HL-60 (cell line): ENCODE results near the gene ADCYAP1R1.

Experiments
- DNase-seq, 2 experiments: peaks; one replicate each; pipeline ENCODE4 v3.0.0-alpha.2; 2010 to 2020; ENCODE audit warnings: low read depth in 1 of 2, low spot score in 1 of 2
- H3K27ac ChIP-seq: fragments of 250-450 bp; sonication (Bioruptor Pico); replicated peaks from 2 replicates; pipeline ENCODE4 v1.5.1; 2020; ENCODE audit warnings: mild to moderate bottlenecking, moderate library complexity
- H3K27me3 ChIP-seq: fragments of 250-450 bp; sonication (Bioruptor Pico); 2 replicates; pipeline ENCODE4 v1.5.1; 2021; ENCODE audit warnings: mild to moderate bottlenecking, moderate library complexity; ENCODE audit not compliant: insufficient read depth, poor library complexity, severe bottlenecking
- H3K4me3 ChIP-seq: replicated peaks from 2 replicates; pipeline ENCODE4 v1.5.1; 2011; ENCODE audit warnings: mild to moderate bottlenecking, control low read depth, low read length; ENCODE audit not compliant: insufficient read depth
- GABPA ChIP-seq: IDR thresholded peaks from 2 replicates; pipeline ENCODE4 v1.6.1; 2012; ENCODE audit warnings: low read depth
- POLR2AphosphoS5 ChIP-seq: IDR thresholded peaks from 2 replicates; pipeline ENCODE4 v1.6.1; 2012; ENCODE audit warnings: low read depth
- SPI1 ChIP-seq: IDR thresholded peaks from 2 replicates; pipeline ENCODE4 v1.6.1; 2012; ENCODE audit warnings: low read depth, mild to moderate bottlenecking, borderline replicate concordance
- TF ChIP-seq, protein P1 (sequence below): IDR thresholded peaks from 2 replicates; pipeline ENCODE4 v1.6.1; 2012; ENCODE audit warnings: low read depth; ENCODE audit not compliant: insufficient replicate concordance
- TF ChIP-seq, protein P2 (sequence below): IDR thresholded peaks from one replicate; pipeline ENCODE4 v1.5.1; 2011; ENCODE audit warnings: low read length, control low read depth, inconsistent platforms; ENCODE audit not compliant: insufficient read depth

ADCYAP1R1 gene

DNA sequence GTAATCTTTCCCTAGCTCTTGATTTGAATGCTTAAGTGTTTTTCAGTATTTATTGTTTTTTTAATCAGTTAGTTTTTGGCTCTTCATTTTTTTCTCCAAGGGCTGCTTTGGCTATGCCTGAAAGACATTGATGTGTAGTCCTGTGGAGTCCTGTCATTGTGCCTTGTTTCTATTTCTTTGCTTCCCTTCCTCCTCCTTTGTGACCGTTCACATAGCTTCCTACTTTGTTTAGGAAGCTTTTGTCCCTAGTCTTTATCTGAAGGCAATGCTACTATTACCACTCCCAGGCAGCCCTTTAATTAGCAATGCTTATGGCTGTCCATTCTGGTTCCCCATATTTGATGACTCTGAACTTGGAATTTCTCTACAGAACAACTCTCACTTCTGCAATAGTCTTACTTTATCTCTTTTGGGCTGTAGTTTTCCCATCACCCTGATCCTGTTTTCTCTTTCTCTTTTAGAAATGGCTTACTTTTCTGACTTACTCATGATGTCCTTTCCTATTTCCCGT, 39.9 kb downstream of the ADCYAP1R1 start:
- TF ChIP-seq POLR2AphosphoS5 (no peak), GABPA (no peak), SPI1 (no peak)
- TF ChIP-seq, protein P1, sequence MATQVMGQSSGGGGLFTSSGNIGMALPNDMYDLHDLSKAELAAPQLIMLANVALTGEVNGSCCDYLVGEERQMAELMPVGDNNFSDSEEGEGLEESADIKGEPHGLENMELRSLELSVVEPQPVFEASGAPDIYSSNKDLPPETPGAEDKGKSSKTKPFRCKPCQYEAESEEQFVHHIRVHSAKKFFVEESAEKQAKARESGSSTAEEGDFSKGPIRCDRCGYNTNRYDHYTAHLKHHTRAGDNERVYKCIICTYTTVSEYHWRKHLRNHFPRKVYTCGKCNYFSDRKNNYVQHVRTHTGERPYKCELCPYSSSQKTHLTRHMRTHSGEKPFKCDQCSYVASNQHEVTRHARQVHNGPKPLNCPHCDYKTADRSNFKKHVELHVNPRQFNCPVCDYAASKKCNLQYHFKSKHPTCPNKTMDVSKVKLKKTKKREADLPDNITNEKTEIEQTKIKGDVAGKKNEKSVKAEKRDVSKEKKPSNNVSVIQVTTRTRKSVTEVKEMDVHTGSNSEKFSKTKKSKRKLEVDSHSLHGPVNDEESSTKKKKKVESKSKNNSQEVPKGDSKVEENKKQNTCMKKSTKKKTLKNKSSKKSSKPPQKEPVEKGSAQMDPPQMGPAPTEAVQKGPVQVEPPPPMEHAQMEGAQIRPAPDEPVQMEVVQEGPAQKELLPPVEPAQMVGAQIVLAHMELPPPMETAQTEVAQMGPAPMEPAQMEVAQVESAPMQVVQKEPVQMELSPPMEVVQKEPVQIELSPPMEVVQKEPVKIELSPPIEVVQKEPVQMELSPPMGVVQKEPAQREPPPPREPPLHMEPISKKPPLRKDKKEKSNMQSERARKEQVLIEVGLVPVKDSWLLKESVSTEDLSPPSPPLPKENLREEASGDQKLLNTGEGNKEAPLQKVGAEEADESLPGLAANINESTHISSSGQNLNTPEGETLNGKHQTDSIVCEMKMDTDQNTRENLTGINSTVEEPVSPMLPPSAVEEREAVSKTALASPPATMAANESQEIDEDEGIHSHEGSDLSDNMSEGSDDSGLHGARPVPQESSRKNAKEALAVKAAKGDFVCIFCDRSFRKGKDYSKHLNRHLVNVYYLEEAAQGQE = no peak
- TF ChIP-seq, protein P2, sequence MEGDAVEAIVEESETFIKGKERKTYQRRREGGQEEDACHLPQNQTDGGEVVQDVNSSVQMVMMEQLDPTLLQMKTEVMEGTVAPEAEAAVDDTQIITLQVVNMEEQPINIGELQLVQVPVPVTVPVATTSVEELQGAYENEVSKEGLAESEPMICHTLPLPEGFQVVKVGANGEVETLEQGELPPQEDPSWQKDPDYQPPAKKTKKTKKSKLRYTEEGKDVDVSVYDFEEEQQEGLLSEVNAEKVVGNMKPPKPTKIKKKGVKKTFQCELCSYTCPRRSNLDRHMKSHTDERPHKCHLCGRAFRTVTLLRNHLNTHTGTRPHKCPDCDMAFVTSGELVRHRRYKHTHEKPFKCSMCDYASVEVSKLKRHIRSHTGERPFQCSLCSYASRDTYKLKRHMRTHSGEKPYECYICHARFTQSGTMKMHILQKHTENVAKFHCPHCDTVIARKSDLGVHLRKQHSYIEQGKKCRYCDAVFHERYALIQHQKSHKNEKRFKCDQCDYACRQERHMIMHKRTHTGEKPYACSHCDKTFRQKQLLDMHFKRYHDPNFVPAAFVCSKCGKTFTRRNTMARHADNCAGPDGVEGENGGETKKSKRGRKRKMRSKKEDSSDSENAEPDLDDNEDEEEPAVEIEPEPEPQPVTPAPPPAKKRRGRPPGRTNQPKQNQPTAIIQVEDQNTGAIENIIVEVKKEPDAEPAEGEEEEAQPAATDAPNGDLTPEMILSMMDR = no peak

DNA sequence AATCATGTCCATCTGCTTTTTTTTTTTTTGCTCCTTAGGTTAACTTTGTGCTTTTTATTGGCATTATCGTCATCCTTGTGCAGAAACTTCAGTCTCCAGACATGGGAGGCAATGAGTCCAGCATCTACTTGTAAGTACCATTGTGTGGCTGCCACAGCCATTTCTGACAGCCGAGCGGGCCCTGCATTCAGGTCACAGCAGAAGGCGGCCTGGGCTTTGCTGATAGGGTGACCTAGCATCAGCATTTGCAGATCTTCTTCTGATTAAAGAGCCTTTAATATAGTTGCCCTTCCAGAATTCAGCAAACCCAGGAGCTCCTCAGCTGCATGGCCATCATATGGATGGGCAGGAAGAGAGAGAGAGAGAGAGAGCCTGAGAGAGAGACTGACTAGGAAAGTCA, 40.5 kb downstream of the ADCYAP1R1 start:
- H3K4me3 ChIP-seq = no peak overlapping the region
- TF ChIP-seq GABPA (no peak), POLR2AphosphoS5 (no peak)
- TF ChIP-seq, protein P2 = no peak
- TF ChIP-seq, protein P1 = no peak
- no peak for DNase-seq
- peaks cover 4% of the 10 kb centered on the region for H3K27me3 ChIP-seq
- H3K27ac ChIP-seq = no peak overlapping the region

More for the DNA sequence above, 39.9 kb downstream of the ADCYAP1R1 start:
- Histone ChIP-seq H3K4me3 (no peak overlapping the region), H3K27ac (no peak overlapping the region), H3K27me3 (peaks cover 4% of the 10 kb centered on the region)
- no peak for DNase-seq

DNA sequence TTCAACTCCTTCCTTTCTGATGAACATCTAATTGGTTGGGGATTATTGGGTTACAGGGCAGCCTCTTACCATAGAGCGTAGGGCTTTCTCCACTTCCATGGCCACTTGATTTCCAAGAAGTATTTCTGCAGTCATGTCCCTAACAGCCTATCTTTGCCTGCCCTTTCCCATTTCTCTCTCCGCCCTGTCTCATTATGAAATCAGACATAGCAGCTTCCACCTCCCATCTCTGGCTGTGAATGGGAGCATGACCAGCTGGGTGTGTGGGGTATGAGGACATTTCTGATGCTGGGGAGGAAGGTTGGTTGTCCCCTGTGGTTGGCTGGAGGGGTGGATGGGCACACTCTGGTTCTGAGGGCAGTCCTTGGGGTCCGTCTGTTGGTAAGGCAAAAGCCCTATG, 41.2 kb downstream of the ADCYAP1R1 start:
- peaks cover 4% of the 10 kb centered on the region for H3K27me3 ChIP-seq

More for the DNA sequence above, 41.2 kb downstream of the ADCYAP1R1 start:
- Histone ChIP-seq H3K4me3 (no peak overlapping the region), H3K27ac (no peak overlapping the region)
- TF ChIP-seq, protein P1 = no peak
- TF ChIP-seq GABPA (no peak), POLR2AphosphoS5 (no peak)
- no peak for DNase-seq
